HG02938 (cell line): ENCODE results near the gene PDK4.

Experiments
- ATAC-seq: cut with Tn5 transposase; IDR thresholded peaks from one replicate; pipeline ENCODE4 v1.9.1; 2021; ENCODE audit warnings: mild to moderate bottlenecking, moderate library complexity; ENCODE audit not compliant: unreplicated experiment

Gene PDK4

DNA sequence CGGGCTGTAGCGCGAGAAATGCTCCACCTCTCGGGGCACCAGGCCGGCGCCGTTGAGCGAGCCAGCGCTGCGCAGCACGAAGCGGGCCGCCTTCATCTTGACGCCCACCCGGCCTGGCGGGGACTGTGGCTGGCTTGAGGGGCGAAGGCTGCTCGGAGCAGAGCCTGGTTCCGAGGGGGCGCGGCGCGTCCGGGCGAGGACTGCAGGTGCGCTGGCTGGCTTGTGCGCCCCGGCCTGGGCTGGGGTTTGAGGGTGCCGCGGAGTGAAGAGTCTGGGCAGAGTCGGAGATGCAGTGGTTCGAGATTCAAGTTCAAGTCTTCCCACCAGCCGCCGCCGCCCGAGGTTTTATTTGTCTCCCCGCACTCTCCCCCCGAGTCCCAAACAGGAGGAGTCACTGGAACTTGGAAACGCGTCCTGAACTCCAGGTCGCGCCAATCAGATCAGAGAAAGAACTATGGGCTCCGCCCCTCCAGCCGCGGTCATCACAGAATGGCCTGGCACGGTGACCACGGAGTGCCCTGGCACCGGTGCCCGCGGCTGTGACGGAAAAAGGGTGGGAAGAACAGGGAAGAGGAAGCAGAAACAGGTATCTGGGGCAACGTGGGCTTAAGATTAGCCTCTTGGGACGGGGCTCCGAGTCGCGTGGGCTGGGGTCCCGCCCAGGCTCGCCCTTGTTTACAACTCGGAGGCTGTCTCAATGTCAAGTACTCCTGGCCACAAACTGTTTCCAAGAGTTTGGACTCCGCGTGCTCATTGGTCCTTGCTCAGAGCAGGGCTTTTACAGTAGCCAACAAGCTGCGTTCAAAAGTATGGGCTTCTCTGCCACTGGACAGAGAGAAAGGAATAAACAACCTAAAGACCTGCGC lies at the start of gene PDK4:
TSS of gene PDK4 (minus strand) at position 319 of the 866 bp plus-strand sequence. CDS start at position 96, 223 bp downstream.
- peak; percentile 41 for ATAC-seq

DNA sequence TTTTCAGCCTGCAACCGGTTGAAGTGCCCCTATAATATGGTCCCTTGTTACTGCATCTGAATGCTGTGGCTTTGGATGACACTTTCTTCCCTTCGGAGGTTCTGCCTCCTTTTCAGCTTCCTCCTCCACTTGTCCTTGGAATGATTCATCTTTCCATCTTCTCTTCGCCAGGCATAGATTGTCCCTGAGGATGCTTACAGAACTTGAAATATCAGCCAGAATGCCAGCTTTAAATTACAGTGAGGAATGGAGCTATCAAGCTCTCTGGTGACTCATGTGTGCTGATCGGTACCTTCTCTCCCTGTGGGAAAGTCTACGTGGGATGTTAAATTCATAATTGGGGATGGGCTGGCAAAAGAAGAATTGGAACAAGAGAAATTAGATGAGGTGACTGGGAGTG lies 45.9 kb upstream of the PDK4 start:
- ATAC-seq = no peak

DNA sequence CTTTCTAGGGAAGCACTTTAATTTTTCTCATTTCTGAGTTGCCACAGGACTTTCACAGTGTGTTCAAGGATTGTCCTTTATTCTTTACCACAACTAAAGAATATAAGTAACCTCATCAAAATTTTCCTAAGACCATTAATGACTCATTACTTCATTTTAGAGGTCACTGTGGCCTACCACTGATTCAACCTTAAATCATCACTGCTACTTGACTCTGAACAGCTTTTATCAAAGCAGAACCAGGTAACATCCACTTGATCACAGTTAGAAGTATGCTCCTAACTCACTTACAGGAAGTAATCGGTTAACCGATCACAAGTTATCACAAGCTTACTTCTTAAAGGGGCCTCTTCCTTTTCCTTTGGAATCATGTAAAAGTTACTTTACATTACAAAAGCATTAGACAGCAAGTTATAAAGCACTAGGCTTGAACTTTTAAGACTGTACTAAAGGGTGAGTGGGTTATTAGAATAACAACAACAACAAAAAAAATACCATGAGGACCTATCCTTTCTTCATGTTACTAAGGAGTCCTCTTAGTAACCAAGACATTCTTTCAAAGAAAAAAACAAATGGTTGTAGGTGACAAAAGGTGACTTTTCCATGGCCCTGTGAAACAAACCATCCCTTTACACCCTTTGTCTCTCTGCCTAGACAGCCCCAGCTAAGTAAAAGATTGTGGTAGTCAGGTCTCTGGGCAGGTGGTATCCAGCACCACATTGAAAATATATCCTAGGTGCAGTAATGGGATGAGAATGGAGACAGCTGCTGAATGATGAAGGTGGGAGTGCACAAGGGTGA lies 40.0 kb upstream of the PDK4 start:
- no peak for ATAC-seq

DNA sequence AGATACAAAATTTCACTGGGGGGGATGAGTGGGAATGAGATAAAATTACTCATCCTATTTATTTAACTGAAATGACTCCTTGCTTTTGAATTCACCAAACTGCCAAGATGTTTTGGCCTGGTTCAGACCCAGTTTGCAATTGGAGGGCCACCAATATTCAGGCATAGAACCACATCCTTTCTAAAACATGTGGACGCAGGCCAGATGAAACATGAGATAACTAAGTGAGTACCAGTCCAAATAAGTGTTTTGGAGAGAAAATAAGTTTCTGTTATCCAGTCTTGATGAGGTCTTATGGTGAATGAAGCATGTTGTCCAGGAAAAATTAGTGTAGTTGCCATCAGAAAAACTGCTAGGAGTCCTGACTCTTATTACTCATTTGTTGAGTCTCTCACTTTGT lies 36.3 kb upstream of the PDK4 start:
- ATAC-seq = no peak

DNA sequence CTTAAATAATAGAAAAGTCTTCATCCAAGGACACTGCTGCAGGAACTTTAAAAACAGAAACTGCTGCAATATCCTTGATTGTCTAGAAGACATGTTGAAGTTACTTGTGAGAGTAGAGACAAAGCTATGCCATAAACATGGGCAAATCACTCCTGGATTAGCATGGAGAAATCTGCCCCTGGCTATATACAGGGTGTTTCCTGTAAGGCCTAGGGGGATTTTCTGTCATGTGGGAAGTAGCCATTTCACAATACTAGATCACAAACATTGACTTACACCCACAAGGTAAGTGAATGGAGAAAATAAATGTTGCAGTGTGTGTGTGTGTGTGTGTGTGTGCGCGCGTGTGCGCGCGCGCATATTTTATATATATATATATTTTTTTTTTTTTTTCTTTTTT lies 35.2 kb upstream of the PDK4 start:
- ATAC-seq = no peak

DNA sequence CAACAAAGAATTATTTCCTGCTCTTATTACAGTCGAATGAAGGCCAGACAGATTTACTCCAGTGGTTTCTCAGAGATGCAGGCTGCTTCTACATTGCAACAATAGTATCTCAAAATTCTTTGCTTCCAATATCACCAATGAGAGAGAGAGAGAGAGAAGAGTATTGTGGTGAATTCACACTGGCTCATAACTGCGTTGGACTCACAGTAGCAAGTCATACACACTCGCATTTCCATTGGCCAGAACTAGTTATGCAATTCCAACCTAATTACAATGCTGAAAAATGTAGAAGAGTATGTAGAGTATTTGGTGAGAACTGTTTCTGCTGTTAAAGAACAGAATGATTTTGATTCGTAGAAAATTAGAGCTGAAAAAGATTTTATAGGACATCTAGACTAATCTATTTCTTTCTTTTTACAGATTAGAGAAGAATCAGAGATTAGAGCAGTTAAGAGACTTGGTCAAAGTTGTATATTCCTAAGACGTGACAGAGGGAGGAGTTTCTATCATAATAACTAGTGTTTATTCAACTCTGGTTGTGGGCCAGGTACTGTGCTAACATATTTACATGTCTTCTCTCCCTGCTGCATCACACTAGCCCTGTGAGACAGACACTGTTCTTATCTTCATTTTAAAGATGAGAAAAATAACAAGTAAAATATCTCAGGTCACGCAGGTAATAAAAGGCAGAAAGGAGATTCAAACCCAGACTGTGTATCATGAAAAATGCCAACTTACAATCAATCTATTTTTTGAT lies 34.6 kb upstream of the PDK4 start:
- no peak for ATAC-seq

DNA sequence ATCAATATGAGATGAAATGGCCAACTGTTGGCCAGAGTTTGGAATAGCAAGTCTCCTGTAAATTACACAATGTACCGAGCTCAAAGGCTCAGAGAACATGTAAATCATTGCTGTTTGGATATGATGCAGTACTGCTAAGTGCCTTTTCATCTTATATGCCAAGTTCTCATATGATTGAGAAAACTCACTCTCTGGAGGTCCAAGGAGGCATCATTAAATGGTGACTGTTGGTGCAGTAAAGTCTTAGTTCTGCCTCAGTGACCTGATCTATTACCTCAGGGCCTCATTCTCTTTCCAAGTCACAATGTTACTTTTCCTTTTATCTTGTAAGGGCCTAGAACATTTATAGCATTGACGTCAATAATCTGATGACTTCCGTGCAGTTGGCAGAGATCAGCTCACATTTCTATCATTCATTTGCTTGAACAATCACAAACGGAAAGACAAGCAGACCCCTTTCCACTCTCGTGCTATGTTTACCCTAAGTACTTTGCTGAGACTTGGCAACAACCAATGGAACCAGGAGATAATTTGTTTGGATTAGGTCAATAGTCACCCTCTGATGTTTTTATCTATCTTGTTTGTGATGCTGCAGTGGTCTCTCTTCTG lies 32.6 kb upstream of the PDK4 start:
- no peak for ATAC-seq

DNA sequence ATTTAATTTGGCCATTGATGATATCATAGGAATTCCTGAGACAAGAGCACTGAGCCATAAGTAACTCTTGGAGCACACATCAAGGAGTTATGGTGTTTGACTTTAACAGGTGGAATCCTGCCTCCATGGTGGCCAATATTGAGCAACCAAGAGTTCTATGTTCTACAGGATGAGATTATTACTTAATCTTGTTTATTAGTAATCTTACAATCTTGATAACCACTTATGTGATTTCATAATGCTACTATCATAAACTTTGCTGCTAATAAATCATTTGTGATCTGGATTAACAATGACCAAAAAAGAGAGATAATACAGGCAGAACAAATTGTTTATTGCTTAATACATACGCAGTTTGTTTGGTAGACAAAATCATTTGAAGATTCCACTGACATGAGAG lies 27.5 kb upstream of the PDK4 start:
- no peak for ATAC-seq

DNA sequence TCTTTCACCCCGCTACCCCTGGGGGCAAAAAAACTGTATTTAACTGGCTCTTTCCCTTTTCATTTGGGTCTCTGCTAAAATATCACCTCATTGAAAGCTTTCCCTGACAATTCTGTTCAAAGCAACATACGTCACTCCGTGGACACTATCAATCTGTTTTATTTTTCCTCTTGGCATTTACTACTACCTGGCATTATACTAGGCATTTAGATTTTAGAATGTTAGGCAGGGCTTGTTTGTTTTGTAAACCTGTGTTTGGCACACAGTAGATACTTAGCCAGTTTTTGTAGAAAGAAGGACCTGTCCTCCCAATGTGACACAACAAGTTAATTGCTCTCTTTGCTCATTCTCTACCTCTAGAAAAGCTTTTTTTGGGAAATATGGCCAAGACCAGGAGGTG lies 26.5 kb upstream of the PDK4 start:
- ATAC-seq = no peak

DNA sequence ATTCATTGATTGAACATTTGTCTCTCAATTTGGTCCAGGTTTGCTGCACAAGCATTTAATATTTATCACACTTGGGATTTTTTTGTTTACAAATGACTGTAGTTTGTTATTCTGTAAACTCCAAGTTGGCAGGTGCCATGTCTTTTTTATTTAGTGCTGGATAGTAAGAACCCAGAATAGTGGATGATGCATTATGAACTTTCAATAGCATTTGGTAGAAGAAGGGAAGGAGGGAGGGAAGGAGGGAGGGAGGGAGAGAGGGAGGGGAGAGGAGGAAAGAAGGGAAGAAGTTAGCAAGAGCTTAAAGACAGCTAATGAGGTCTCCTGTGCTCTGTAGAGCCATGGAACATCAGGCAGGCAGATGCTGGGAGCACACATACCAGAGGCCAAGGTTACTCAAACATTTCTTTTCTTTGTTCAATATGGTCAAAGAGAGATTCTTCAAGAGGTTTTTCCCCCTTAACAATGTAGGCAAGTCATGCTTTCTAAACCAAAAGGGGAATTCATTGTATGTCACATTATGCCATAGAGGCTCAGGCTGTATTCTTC lies 25.8 kb upstream of the PDK4 start:
- no peak for ATAC-seq

DNA sequence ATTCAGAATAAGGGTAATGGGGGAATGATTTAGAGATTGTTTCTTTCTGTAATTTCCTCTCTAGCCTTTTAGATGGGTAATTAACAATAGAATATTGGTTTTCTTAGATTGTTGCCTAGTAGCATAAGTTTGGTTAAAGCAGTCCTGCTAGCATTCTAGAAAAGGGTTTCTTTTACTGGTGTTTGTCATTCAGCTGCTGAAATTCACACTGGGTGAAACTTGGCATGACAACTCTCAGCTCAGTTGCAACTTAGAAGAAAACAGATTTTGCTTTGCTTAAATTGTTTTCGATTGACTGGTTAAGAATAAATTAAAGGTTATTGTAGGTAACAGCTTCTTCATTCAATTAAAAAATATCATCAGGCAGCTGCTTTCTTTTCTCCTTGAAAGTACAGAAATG lies 25.1 kb upstream of the PDK4 start:
- ATAC-seq = no peak

DNA sequence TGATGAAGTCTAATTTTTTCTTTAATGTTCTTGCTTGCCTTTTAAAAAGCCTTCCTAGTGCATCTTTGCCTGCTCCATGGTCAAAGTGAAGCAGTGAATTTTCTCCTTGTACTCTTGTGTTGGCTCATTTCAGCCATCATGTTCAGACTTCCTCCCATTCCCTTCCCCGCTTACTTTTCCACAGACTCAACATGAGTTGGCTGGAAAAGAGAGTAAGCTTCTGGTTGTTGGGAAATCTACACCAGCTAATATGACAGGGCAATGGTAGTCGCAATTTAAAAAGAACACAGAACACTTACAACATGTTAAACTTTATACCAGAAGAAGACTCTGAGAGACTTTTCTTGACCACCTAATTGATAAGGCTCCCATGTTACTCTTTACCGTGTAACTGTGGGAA lies 24.3 kb upstream of the PDK4 start:
- no peak for ATAC-seq

DNA sequence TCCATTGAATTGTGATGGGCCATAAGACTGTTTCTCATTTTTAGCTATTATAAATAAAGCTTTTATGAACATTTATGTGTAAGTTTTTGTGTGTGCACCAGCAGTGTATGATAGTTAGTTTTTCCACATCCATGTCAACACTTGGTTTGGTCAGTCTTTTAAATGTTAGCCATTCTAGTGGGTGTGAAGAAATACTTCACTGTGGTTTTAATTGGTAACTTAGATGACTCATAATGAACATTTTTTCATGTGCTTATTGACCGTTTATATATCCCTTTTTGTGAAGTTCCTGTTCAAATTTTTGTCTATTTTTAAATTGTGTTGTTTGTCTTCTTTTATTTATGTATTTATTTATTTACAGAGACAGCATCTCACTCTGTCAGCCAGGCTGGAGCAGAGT lies 23.6 kb upstream of the PDK4 start:
- no peak for ATAC-seq

DNA sequence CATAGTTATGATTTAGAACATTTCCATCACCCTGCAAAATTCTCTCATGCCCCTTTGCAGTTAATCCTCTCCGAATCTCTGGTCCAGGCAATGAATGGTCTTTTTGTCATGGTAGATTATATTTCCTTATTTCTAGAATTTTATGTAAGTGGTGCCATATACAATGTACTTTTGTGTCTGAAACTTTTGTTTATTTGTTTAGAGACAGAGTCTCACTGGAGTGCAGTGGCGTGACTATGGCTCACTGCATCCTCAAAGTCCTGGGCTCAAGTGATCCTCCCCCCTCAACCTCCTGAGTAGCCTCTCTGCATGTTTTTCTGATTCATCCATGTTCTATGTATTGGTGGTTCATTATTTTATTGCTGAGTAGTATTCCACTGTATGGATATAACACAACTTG lies 23.2 kb upstream of the PDK4 start:
- ATAC-seq = no peak

DNA sequence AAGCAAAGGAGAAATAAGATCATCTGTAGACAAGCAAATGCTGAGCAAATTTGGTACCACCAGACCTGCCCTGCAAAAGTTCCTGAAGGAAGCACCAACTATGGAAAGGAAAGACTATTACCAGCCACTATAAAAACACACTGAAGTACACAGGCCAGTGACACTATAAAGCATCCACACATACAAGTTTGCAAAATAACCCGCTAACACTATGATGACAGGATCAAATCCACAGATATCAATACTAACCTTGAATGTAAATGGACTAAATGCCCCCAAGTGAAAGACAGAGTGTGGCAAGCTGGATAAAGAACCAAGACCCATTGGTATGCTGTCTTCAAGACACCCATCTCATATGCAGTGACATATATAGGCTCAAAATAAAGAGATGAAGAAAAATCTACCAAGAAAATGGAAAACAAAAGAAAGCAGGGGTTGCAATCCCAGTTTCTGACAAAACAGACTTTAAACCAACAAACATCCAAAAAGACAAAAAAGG lies 18.2 kb upstream of the PDK4 start:
- ATAC-seq = no peak

DNA sequence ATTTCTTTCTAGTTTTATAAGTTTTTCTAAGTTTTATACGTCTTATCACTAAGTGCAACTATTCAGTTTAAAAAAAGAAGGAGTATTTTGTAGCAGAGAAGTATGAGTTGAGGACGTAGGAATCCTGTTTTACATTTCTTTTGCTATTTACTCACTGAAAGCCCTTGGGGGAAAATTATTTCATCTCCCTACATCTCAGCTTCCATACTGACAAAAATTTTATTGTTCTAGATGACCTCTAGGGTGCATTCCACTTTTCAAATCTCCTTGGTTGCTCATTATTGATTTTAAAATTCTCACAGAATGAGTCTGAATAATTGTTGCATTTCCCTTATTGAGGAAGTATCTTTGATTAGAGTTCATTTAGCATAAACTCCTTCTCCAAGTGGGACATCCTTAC lies 14.9 kb upstream of the PDK4 start:
- ATAC-seq = no peak

DNA sequence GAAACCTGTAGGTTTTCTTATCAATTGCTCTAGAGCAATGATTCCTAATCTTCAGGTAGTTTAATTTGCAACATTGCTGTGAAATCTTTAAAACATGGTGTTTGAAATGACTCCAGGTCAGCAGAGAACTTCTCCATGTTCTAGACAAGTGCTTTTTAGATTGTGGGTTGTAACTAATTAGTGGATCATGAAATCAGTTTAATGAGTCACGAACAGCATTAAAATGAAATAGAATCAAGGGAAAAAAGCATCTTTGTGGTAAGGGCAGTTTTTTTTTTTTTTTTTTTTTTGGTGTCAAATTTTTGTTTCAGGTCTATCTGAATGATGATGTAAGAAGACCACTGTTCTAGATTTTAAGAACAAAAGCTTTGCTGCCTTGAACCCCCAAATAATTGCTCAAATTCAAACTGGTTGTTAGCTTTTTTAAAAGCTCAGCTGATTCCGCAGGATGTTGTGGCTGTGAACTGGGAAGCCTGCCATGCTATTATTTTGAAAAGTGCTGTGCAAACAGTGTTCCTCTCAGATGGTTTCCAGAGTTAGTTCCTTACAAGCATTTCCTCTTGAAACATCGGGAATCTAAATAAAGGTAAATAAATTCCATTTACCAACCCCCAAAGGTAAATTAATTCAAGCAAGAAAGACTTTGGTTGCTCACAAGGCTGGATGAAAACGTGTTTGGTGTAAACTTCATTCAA lies 13.1 kb upstream of the PDK4 start:
- no peak for ATAC-seq

DNA sequence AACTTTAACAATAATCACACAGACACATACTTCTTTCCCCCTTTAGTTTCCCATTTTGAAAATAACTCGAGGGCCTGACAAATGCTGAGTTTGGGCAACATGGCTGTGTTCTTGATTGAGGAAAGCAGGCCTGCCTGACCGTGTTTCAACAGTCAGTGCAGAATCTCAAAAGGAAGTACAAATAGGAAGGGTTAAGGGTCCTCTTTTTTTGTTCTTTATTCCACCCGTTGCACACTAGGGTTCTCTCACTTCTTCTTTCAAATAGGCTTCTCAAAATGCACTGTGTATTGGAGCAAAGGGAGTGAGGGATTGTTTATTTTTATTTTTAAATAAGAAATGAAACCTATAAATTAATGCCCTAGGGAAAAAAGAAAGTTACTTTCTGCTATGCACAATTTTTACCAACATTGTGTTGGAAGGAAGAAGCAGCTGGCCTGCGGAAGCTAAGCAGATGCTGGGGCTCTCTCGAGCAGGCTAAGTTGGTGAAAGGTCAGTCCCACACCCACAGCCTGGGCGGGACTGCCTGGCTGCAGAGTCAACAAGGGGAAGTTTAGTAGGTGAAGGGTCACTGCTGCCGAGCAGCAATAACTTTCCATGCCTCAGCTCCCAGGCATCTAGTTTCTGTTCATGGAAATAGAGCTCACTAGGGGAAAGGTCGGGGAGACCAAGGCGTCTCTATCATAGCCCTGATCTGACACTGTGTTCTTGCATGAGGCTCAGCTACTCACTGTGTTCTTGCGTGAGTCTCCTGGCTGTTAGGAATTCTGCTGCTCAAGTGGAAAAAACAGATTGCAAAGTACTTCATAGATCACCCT lies 12.2 kb upstream of the PDK4 start:
- ATAC-seq = peak; percentile 98

DNA sequence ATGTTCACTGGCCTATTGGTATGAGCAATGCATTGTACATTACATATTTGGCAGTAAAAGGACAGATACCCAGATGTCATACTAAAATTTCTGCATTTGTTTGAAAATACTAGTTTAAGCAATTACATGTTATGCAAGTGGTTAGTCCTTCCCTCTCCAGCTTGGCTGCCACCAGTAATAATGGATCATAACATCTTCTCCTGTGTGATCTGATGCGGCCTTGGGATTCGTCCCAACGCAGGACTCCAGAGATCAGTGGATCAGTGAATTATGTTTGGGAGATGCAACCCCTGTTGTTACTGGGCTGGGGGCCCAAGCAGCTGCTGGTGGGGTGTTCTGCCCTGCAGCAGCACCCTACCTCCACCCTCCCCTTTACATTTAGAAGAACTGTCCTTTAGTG lies 11.2 kb upstream of the PDK4 start:
- ATAC-seq = no peak
